Prostate gland (tissue), 2 donors: ENCODE measurements around the gene DNAH8.

ENCODE experiments used
- CTCF ChIP-seq, 4 experiments: fragments of 200-600 bp in 2 of 4; fragments of 450-650 bp in 2 of 4; sonication (generic) in 2 of 4; IDR thresholded peaks; 1 replicate in 3 of 4; 2 replicates in 1 of 4; pipeline ENCODE4 v1.5.1; 2016 to 2019; ENCODE audit warnings: antibody characterized with exemption in 4 of 4, mild to moderate bottlenecking in 2 of 4, moderate library complexity in 2 of 4
- POLR2A ChIP-seq: fragments of 450-650 bp; IDR thresholded peaks from one replicate; pipeline ENCODE4 v1.6.1; 2016; ENCODE audit warnings: antibody characterized with exemption, mild to moderate bottlenecking
- POLR2AphosphoS5 ChIP-seq: sonication (generic); formaldehyde crosslinking; IDR thresholded peaks from one replicate; pipeline ENCODE4 v1.6.1; 2017; ENCODE audit warnings: antibody characterized with exemption

GRCh38 chr6:38957426-38957825 is 242.3 kb downstream of the DNAH8 start:
- TF ChIP-seq POLR2A (no peak), CTCF (IDR thresholded peaks at IDR 0.05) (no peak), POLR2AphosphoS5 (no peak)
